GM12878 (cell line): ENCODE results near the gene FIZ1. TPM values are rescaled to one million over a fixed set of nuclear protein-coding genes. Genes with fewer than 3 reads are reported as not detected.
A peak's percentile ranks its signal among the peaks of the same experiment; 100 is the strongest.

ENCODE experiments used
- ATAC-seq: fragments of 200-7000 bp; cut with Tn5 transposase; 3 replicates; pipeline ENCODE4 v1.9.1; 2020; ENCODE audit warnings: mild to moderate bottlenecking, moderate library complexity
- BruUV-seq: library from RNA; stranded (reverse); fragments of 400-500 nt; replicated peaks from 2 replicates; lab custom pipeline; 2021; lab: Mats Ljungman, UMichigan
- CTCF ChIA-PET: fragments of 300-600 bp; sonication (Branson Sonifier 250); formaldehyde crosslinking; extraction: SDS; loops from one replicate; lab custom pipeline; 2021; ENCODE audit warnings: inconsistent platforms; lab: Yijun Ruan, JAX
- POLR2A ChIA-PET: fragments of 350-600 bp; formaldehyde crosslinking; extraction: SDS; loops from one replicate; lab custom pipeline; 2021; ENCODE audit warnings: inconsistent platforms; lab: Charles Lee
- RAD21 ChIA-PET: fragments of 300-600 bp; sonication (Branson Sonifier 250); formaldehyde crosslinking; loops from one replicate; lab custom pipeline; 2023; ENCODE audit warnings: antibody characterized with exemption; ENCODE audit not compliant: unreplicated experiment; lab: Charles Lee
- SMC1A ChIA-PET: fragments of 300-600 bp; sonication (Branson Sonifier 250); formaldehyde crosslinking; loops from one replicate; lab custom pipeline; 2023; ENCODE audit not compliant: unreplicated experiment, uncharacterized antibody; lab: Charles Lee
- DNase-seq: peaks from one replicate; pipeline ENCODE4 v3.0.0-alpha.2; 2011; ENCODE audit warnings: low read depth, low spot score
- FAIRE-seq: peaks from 3 replicates; lab custom pipeline; 2011; peaks lifted over from hg19 to GRCh38; lab: Jason Lieb, UNC
- H2AFZ ChIP-seq: 2 replicates; pipeline ENCODE4 v1.6.0; 2011; ENCODE audit warnings: low read depth, low read length, control low read depth; ENCODE audit not compliant: control insufficient read depth
- H3K27ac ChIP-seq: 2 replicates; pipeline ENCODE4 v1.5.1; 2011; ENCODE audit warnings: control low read depth; ENCODE audit not compliant: control insufficient read depth, insufficient read depth
- H3K27me3 ChIP-seq, 2 experiments: replicated peaks in 1 of 2; 2 replicates each; pipeline versions ENCODE4 v1.6.0 to v1.6.1; 2011; ENCODE audit warnings: low read length in 1 of 2; ENCODE audit not compliant: control insufficient read depth in 2 of 2, insufficient read depth in 2 of 2
- H3K36me3 ChIP-seq, 2 experiments: 2 replicates each; pipeline ENCODE4 v1.5.1; 2011; ENCODE audit warnings: low read length in 1 of 2; ENCODE audit not compliant: control insufficient read depth in 2 of 2, insufficient read depth in 2 of 2
- H3K4me1 ChIP-seq: 2 replicates; pipeline ENCODE4 v1.6.1; 2011; ENCODE audit warnings: mild to moderate bottlenecking, low read length, moderate library complexity, mixed read lengths; ENCODE audit not compliant: control insufficient read depth, insufficient read depth
- H3K4me2 ChIP-seq: 2 replicates; pipeline ENCODE4 v1.6.0; 2011; ENCODE audit warnings: control low read depth; ENCODE audit not compliant: control insufficient read depth, insufficient read depth
- H3K4me3 ChIP-seq: fragments of 200-600 bp; sonication (generic); 2 replicates; pipeline ENCODE4 v1.5.1; 2016
- H3K79me2 ChIP-seq: 2 replicates; pipeline ENCODE4 v1.6.0; 2011; ENCODE audit warnings: low read length; ENCODE audit not compliant: control insufficient read depth, insufficient read depth
- H3K9ac ChIP-seq: 2 replicates; pipeline ENCODE4 v1.8.0; 2011; ENCODE audit warnings: low read length, control low read depth, mixed read lengths; ENCODE audit not compliant: control insufficient read depth, insufficient read depth
- H3K9me3 ChIP-seq: replicated peaks from 3 replicates; pipeline ENCODE4 v1.5.1; 2011; ENCODE audit warnings: mild to moderate bottlenecking, low read length; ENCODE audit not compliant: control insufficient read depth, insufficient read depth
- H4K20me1 ChIP-seq: 2 replicates; pipeline ENCODE4 v1.6.0; 2011; ENCODE audit not compliant: control insufficient read depth, insufficient read depth
- ASH2L ChIP-seq: fragments of 300-600, 200-600 bp; sonication (generic); IDR thresholded peaks from 2 replicates; pipeline ENCODE4 v1.6.1; 2017; ENCODE audit warnings: low read depth, mild to moderate bottlenecking, borderline replicate concordance
- ATF2 ChIP-seq: IDR thresholded peaks from 2 replicates; pipeline ENCODE4 v1.6.1; 2012; ENCODE audit warnings: low read length, inconsistent platforms
- CHD1 ChIP-seq: IDR thresholded peaks from 2 replicates; pipeline ENCODE4 v1.6.1; 2012; ENCODE audit warnings: low read depth, low read length, improper control_type of control experiment
- HDGF ChIP-seq: fragments of 450-650 bp; IDR thresholded peaks from 2 replicates; pipeline ENCODE4 v1.6.1; 2016; ENCODE audit warnings: antibody characterized with exemption
- LARP7 ChIP-seq: fragments of 450-650 bp; IDR thresholded peaks from 2 replicates; pipeline ENCODE4 v1.6.1; 2017; ENCODE audit warnings: mild to moderate bottlenecking
- MEF2A ChIP-seq: IDR thresholded peaks from 2 replicates; pipeline ENCODE4 v1.6.1; 2011; ENCODE audit warnings: low read depth, mild to moderate bottlenecking, low read length, moderate library complexity; ENCODE audit not compliant: insufficient read depth
- POLR2A ChIP-seq: IDR thresholded peaks from 2 replicates; pipeline ENCODE4 v1.6.1; 2011; ENCODE audit warnings: low read depth, mild to moderate bottlenecking, low read length
- POU2F2 ChIP-seq: IDR thresholded peaks from 3 replicates; pipeline ENCODE4 v1.6.1; 2011; ENCODE audit warnings: low read depth, mild to moderate bottlenecking, low read length, borderline replicate concordance
- RBBP5 ChIP-seq: fragments of 200-600 bp; sonication (generic); conservative IDR thresholded peaks from 2 replicates; pipeline ENCODE4 v1.6.1; 2016
- RFX5 ChIP-seq: IDR thresholded peaks from 2 replicates; pipeline ENCODE4 v1.6.1; 2011; ENCODE audit warnings: low read depth, low read length, improper control_type of control experiment
- RUNX3 ChIP-seq: IDR thresholded peaks from 2 replicates; pipeline ENCODE4 v1.6.1; 2012; ENCODE audit warnings: low read length, inconsistent platforms
- SIN3A ChIP-seq: IDR thresholded peaks from 2 replicates; pipeline ENCODE4 v1.6.1; 2012; ENCODE audit warnings: low read depth, low read length, improper control_type of control experiment
- SPI1 ChIP-seq: IDR thresholded peaks from 2 replicates; pipeline ENCODE4 v1.6.1; 2011; ENCODE audit warnings: low read depth, mild to moderate bottlenecking, low read length, moderate library complexity, borderline replicate concordance; ENCODE audit not compliant: insufficient read depth
- STAT1 ChIP-seq: fragments of 450-650 bp; conservative IDR thresholded peaks from 2 replicates; pipeline ENCODE4 v1.6.1; 2014; ENCODE audit warnings: antibody characterized with exemption, mild to moderate bottlenecking
- TBL1XR1 ChIP-seq: IDR thresholded peaks from 2 replicates; pipeline ENCODE4 v1.6.1; 2012; ENCODE audit warnings: low read depth, low read length, improper control_type of control experiment
- ZNF207 ChIP-seq: fragments of 450-650 bp; IDR thresholded peaks from 2 replicates; pipeline ENCODE4 v1.6.1; 2014; ENCODE audit warnings: antibody characterized with exemption, mild to moderate bottlenecking, borderline replicate concordance
- ZNF687 ChIP-seq: fragments of 450-650 bp; IDR thresholded peaks from 2 replicates; pipeline ENCODE4 v1.6.1; 2017; ENCODE audit warnings: mild to moderate bottlenecking, moderate library complexity
- WGBS: methylation state at CpG from one replicate; pipeline ENCODE4 v1.1.6; 2016; ENCODE audit warnings: low lambda C conversion rate; ENCODE audit not compliant: insufficient replicate concordance, insufficient coverage; ENCODE audit errors: missing lambda C conversion rate; 5-methylcytosine and 5-hydroxymethylcytosine counted together
- in situ Hi-C: fragments of 300-500 bp; cut with MboI; formaldehyde crosslinking; loops from 9 replicates; pipeline ENCODE4 v1.14.3; 2018; ENCODE audit warnings: mixed read lengths
- intact Hi-C: fragments of 100-400 bp; cut with micrococcal nuclease; formaldehyde crosslinking; loops from one replicate; pipeline ENCODE4 v1.14.2; 2022; ENCODE audit not compliant: unreplicated experiment
- polyA plus RNA-seq, 11 experiments: library from polyadenylated mRNA; depleted of rRNA in 4 of 11; unstranded in 6 of 11; stranded (reverse) in 5 of 11; fragments of >200 nt; fragmentation: Nextera tagmentation in 4 of 11; fragmentation: Illumina TruSeq in 1 of 11; extraction: Ambion mirVana in 4 of 11; extraction: Trizol in 1 of 11; gene quantifications; 1 replicate in 1 of 11; 2 replicates in 10 of 11; pipeline versions ENCODE4 v1.2.1 to v1.2.3, GENCODE V29; 2011 to 2016; ENCODE audit warnings: inconsistent platforms in 2 of 11, missing spikeins in 2 of 11, low read depth in 1 of 11
- total RNA-seq, 4 experiments: library from RNA; depleted of rRNA in 3 of 4; stranded (reverse); fragments of >200 nt in 3 of 4; fragmentation: Illumina TruSeq in 1 of 4; extraction: Trizol in 1 of 4; gene quantifications; 2 replicates each; pipeline versions ENCODE4 v1.2.1 to v1.2.3, GENCODE V29; 2013 to 2021

FIZ1 gene
- total and polyA plus RNA-seq, 10 of the 15 experiments (the other 5 are each of a cell fraction or from before 2014, with no cell fraction given) = 0.60 to 16.8 (median 4.2) TPM

- H3K27ac ChIP-seq = peak overlapping the region; percentile 99
- H3K79me2 ChIP-seq = peaks cover 10% of the 10 kb centered on the region
- CTCF ChIA-PET = interaction anchor here (1.0 to 2.4 kb wide), 5 partner anchors 11 to 95 kb away, joined by 3 to 11 read pairs (median 9); partner anchors contain the start of gene U2AF2
- in situ Hi-C loops (no loop called here), intact Hi-C loops (no loop called here)
- peak; percentile 82 for DNase-seq
- SMC1A ChIA-PET = interaction anchor here (0.9 to 2.3 kb wide), 6 partner anchors 8 to 122 kb away, joined by 3 to 16 read pairs (median 4); partner anchors contain the start of gene NAT14
- FAIRE-seq = peak; percentile 97
- peaks cover 2% of the 10 kb centered on the region; the same call in 2 of the 3 replicates for H3K9me3 ChIP-seq
- H3K9ac ChIP-seq = peak overlapping the region; percentile 95
- H3K4me1 ChIP-seq = peaks cover 6% of the 10 kb centered on the region; the same call in 1 of the 2 replicates
- H2AFZ ChIP-seq = peak overlapping the region; percentile 77
- H3K4me3 ChIP-seq = peak overlapping the region; percentile 74; the same call in 1 of the 2 replicates
- H3K36me3 ChIP-seq = peaks cover 0 to 8% of the 10 kb centered on the region in 2 experiments; a peak in 1 of 4 replicates
- no peaks in the 10 kb centered on the region for H4K20me1 ChIP-seq
- POLR2A ChIA-PET = interaction anchor here (0.5 to 1.6 kb wide), 18 partner anchors 10 to 1479 kb away, joined by 3 to 7 read pairs (median 4); partner anchors contain the start of genes CCDC106, HSPBP1, ISOC2 and TMEM238
- H3K4me2 ChIP-seq = peak overlapping the region; percentile 56
- 9% methylated on average over 23 of the region's 26 CpGs for WGBS
- peak; percentile 83 for ATAC-seq
- BruUV-seq = no TSS peak
- RAD21 ChIA-PET = interaction anchor here (1.2 to 2.6 kb wide), 8 partner anchors 12 to 215 kb away, joined by 4 to 11 read pairs (median 4); partner anchors contain the start of genes TMEM238, ZNF579, ZNF628 and ZNF784
- H3K27me3 ChIP-seq = no peaks in the 10 kb centered on the region
- peak; percentile 100 for TF ChIP-seq HDGF
- 0 out of 3 replicates have a peak, but pooled peaks have one; percentile 42 for TF ChIP-seq POU2F2
- 0 out of 2 replicates have a peak, but pooled peaks have one; percentile 10 for TF ChIP-seq RFX5
- peak; percentile 74; the same call in 1 of the 2 replicates for TF ChIP-seq LARP7
- TF ChIP-seq CHD1 = peak; percentile 83
- 0 out of 2 replicates have a peak, but pooled peaks have one; percentile 5 for TF ChIP-seq RUNX3
- peak; percentile 50 for TF ChIP-seq POLR2A
- TF ChIP-seq ASH2L = peak; percentile 92
- TF ChIP-seq ATF2 = no peak
- no peak for TF ChIP-seq ZNF687
- peak; percentile 35; the same call in 1 of the 2 replicates for TF ChIP-seq SPI1
- TF ChIP-seq STAT1 = 0 out of 2 replicates have a peak, but pooled peaks have one; percentile 78
- TF ChIP-seq MEF2A = no peak
- peak; percentile 80; the same call in 1 of the 2 replicates for TF ChIP-seq ZNF207
- peak; percentile 51; the same call in 1 of the 2 replicates for TF ChIP-seq SIN3A
- TF ChIP-seq TBL1XR1 = no peak; the same call in 1 of the 2 replicates
- no peak for TF ChIP-seq RBBP5
Observed at GRCh38 chr19:55598719-55599467, 424 bp downstream of the FIZ1 start.
